ENCODE data around the gene RRP36.

Gene RRP36

GRCh38 chr6:43021270-43022047 lies at the start of gene RRP36:
TSS of gene RRP36 (plus strand) at chr6:43021623. CDS start at chr6:43021655, 32 bp downstream.
- H3K36me3 ChIP-seq (ENCODE audit: insufficient read depth, low read depth, low read length) = peaks cover 71% of the 10 kb centered on the region
- H3K9ac ChIP-seq (ENCODE audit: low read depth, low read length) = peak within 1 kb of the TSS; percentile 100
- H3K4me3 ChIP-seq (ENCODE audit: low read length) = peak within 1 kb of the TSS; percentile 100
- H3K9me3 ChIP-seq (ENCODE audit: insufficient read depth, low read depth, low read length) = no peaks in the 10 kb centered on the region
- H3K4me1 ChIP-seq (ENCODE audit: insufficient read depth, low read length) = peaks cover 7% of the 10 kb centered on the region; the same call in 1 of the 2 replicates
- H3K27me3 ChIP-seq (ENCODE audit: insufficient read depth, low read length) = no peaks in the 10 kb centered on the region
- peak within 1 kb of the TSS; percentile 99 for H3K27ac ChIP-seq (ENCODE audit: low read length)

GRCh38 chr6:42971746-42972327 lies 49.6 kb upstream of the RRP36 start:
- no peaks in the 10 kb centered on the region for H3K9me3 ChIP-seq (ENCODE audit: insufficient read depth, low read depth, low read length)
- no peaks in the 10 kb centered on the region for H3K36me3 ChIP-seq (ENCODE audit: insufficient read depth, low read depth, low read length)
- H3K27ac ChIP-seq (ENCODE audit: low read length) = no peak overlapping the region
- H3K27me3 ChIP-seq (ENCODE audit: insufficient read depth, low read length) = no peaks in the 10 kb centered on the region
- H3K4me3 ChIP-seq (ENCODE audit: low read length) = no peak overlapping the region
- H3K4me1 ChIP-seq (ENCODE audit: insufficient read depth, low read length) = peaks cover 8% of the 10 kb centered on the region; the same call in 1 of the 2 replicates
- H3K9ac ChIP-seq (ENCODE audit: low read depth, low read length) = no peak overlapping the region; the same call in 1 of the 2 replicates

- Histone ChIP-seq H3K27ac (ENCODE audit: low read length) (no peak overlapping the region), H3K27me3 (ENCODE audit: insufficient read depth, low read length) (no peaks in the 10 kb centered on the region), H3K4me3 (ENCODE audit: low read length) (no peak overlapping the region), H3K9me3 (ENCODE audit: insufficient read depth, low read depth, low read length) (no peaks in the 10 kb centered on the region), H3K9ac (ENCODE audit: low read depth, low read length) (no peak overlapping the region), H3K4me1 (ENCODE audit: insufficient read depth, low read length) (peaks cover 8% of the 10 kb centered on the region; the same call in 1 of the 2 replicates), H3K36me3 (ENCODE audit: insufficient read depth, low read depth, low read length) (no peaks in the 10 kb centered on the region)
These were observed 47.5 kb upstream of the RRP36 start for GRCh38 chr6:42973926-42974325.

- Histone ChIP-seq H3K9me3 (ENCODE audit: insufficient read depth, low read depth, low read length) (no peaks in the 10 kb centered on the region), H3K36me3 (ENCODE audit: insufficient read depth, low read depth, low read length) (no peaks in the 10 kb centered on the region), H3K4me3 (ENCODE audit: low read length) (no peak overlapping the region), H3K9ac (ENCODE audit: low read depth, low read length) (no peak overlapping the region), H3K27me3 (ENCODE audit: insufficient read depth, low read length) (no peaks in the 10 kb centered on the region), H3K4me1 (ENCODE audit: insufficient read depth, low read length) (peaks cover 8% of the 10 kb centered on the region), H3K27ac (ENCODE audit: low read length) (no peak overlapping the region)
These were observed 46.4 kb upstream of the RRP36 start for GRCh38 chr6:42974919-42975505.

GRCh38 chr6:42978487-42978838 lies 43.0 kb upstream of the RRP36 start:
- Histone ChIP-seq H3K4me1 (ENCODE audit: insufficient read depth, low read length) (no peaks in the 10 kb centered on the region; the same call in 1 of the 2 replicates), H3K27me3 (ENCODE audit: insufficient read depth, low read length) (no peaks in the 10 kb centered on the region), H3K9ac (ENCODE audit: low read depth, low read length) (peak overlapping the region; percentile 64), H3K36me3 (ENCODE audit: insufficient read depth, low read depth, low read length) (no peaks in the 10 kb centered on the region), H3K9me3 (ENCODE audit: insufficient read depth, low read depth, low read length) (no peaks in the 10 kb centered on the region), H3K4me3 (ENCODE audit: low read length) (peak overlapping the region; percentile 65), H3K27ac (ENCODE audit: low read length) (no peak overlapping the region)

- H3K4me1 ChIP-seq (ENCODE audit: insufficient read depth, low read length) = no peaks in the 10 kb centered on the region; the same call in 1 of the 2 replicates
- H3K27me3 ChIP-seq (ENCODE audit: insufficient read depth, low read length) = no peaks in the 10 kb centered on the region
- no peaks in the 10 kb centered on the region for H3K36me3 ChIP-seq (ENCODE audit: insufficient read depth, low read depth, low read length)
- H3K9ac ChIP-seq (ENCODE audit: low read depth, low read length) = peak within 1 kb of the TSS; percentile 76
- H3K4me3 ChIP-seq (ENCODE audit: low read length) = peak within 1 kb of the TSS; percentile 65
- no peaks in the 10 kb centered on the region for H3K9me3 ChIP-seq (ENCODE audit: insufficient read depth, low read depth, low read length)
- peak within 1 kb of the TSS; percentile 37 for H3K27ac ChIP-seq (ENCODE audit: low read length)
These were observed 42.4 kb upstream of the RRP36 start, which contains the start of gene PEX6 for GRCh38 chr6:42978839-42979522. TSS of gene PEX6 (minus strand) at chr6:42979181. CDS start at chr6:42979150, 31 bp downstream.

GRCh38 chr6:42979523-42980177 lies 41.8 kb upstream of the RRP36 start:
- Histone ChIP-seq H3K4me1 (ENCODE audit: insufficient read depth, low read length) (no peaks in the 10 kb centered on the region; the same call in 1 of the 2 replicates), H3K4me3 (ENCODE audit: low read length) (peak overlapping the region; percentile 65), H3K27me3 (ENCODE audit: insufficient read depth, low read length) (no peaks in the 10 kb centered on the region), H3K36me3 (ENCODE audit: insufficient read depth, low read depth, low read length) (no peaks in the 10 kb centered on the region), H3K27ac (ENCODE audit: low read length) (peak overlapping the region; percentile 37), H3K9ac (ENCODE audit: low read depth, low read length) (peak overlapping the region; percentile 76; the same call in 1 of the 2 replicates), H3K9me3 (ENCODE audit: insufficient read depth, low read depth, low read length) (no peaks in the 10 kb centered on the region)

GRCh38 chr6:42981836-42982235 lies 39.6 kb upstream of the RRP36 start:
- Histone ChIP-seq H3K36me3 (ENCODE audit: insufficient read depth, low read depth, low read length) (peaks cover 5% of the 10 kb centered on the region; the same call in 1 of the 2 replicates), H3K27ac (ENCODE audit: low read length) (no peak overlapping the region), H3K4me1 (ENCODE audit: insufficient read depth, low read length) (no peaks in the 10 kb centered on the region; the same call in 1 of the 2 replicates), H3K9me3 (ENCODE audit: insufficient read depth, low read depth, low read length) (no peaks in the 10 kb centered on the region), H3K9ac (ENCODE audit: low read depth, low read length) (no peak overlapping the region), H3K27me3 (ENCODE audit: insufficient read depth, low read length) (no peaks in the 10 kb centered on the region), H3K4me3 (ENCODE audit: low read length) (no peak overlapping the region)

- peak within 1 kb of the TSS; percentile 80 for H3K4me3 ChIP-seq (ENCODE audit: low read length)
- peaks cover 13% of the 10 kb centered on the region for H3K36me3 ChIP-seq (ENCODE audit: insufficient read depth, low read depth, low read length)
- no peaks in the 10 kb centered on the region for H3K9me3 ChIP-seq (ENCODE audit: insufficient read depth, low read depth, low read length)
- no peaks in the 10 kb centered on the region for H3K27me3 ChIP-seq (ENCODE audit: insufficient read depth, low read length)
- H3K9ac ChIP-seq (ENCODE audit: low read depth, low read length) = peak within 1 kb of the TSS; percentile 87; the same call in 1 of the 2 replicates
- H3K4me1 ChIP-seq (ENCODE audit: insufficient read depth, low read length) = no peaks in the 10 kb centered on the region; the same call in 1 of the 2 replicates
- peak within 1 kb of the TSS; percentile 4 for H3K27ac ChIP-seq (ENCODE audit: low read length)
These were observed 37.2 kb upstream of the RRP36 start, which contains the start of gene PPP2R5D for GRCh38 chr6:42984001-42984923. TSS of gene PPP2R5D (plus strand) at chr6:42984570. CDS start at chr6:42984678, 108 bp downstream.

GRCh38 chr6:42984924-42985475 lies 36.4 kb upstream of the RRP36 start:
- H3K27me3 ChIP-seq (ENCODE audit: insufficient read depth, low read length) = no peaks in the 10 kb centered on the region
- peak overlapping the region; percentile 87; the same call in 1 of the 2 replicates for H3K9ac ChIP-seq (ENCODE audit: low read depth, low read length)
- H3K27ac ChIP-seq (ENCODE audit: low read length) = no peak overlapping the region
- H3K9me3 ChIP-seq (ENCODE audit: insufficient read depth, low read depth, low read length) = no peaks in the 10 kb centered on the region
- H3K4me3 ChIP-seq (ENCODE audit: low read length) = peak overlapping the region; percentile 80
- H3K36me3 ChIP-seq (ENCODE audit: insufficient read depth, low read depth, low read length) = peaks cover 21% of the 10 kb centered on the region
- H3K4me1 ChIP-seq (ENCODE audit: insufficient read depth, low read length) = no peaks in the 10 kb centered on the region

All from iPS-20b (cell line).